ENCODE data around the gene AGPAT4.

- TF ChIP-seq CHD2 (IDR thresholded peaks at IDR 0.05; ENCODE audit: low read length, partially characterized antibody), result no peak
- TF ChIP-seq RAD21 (conservative IDR thresholded peaks at IDR 0.05 in 1 of 2, IDR thresholded peaks at IDR 0.05 in 1 of 2), result no peak
- TF ChIP-seq CTCF (IDR thresholded peaks at IDR 0.05), result no peak
- TF ChIP-seq REST (IDR thresholded peaks at IDR 0.05), result no peak
- TF ChIP-seq PHF8 (IDR thresholded peaks at IDR 0.05; ENCODE audit: borderline replicate concordance, low read depth), result no peak
- no peak for TF ChIP-seq JUNB (IDR thresholded peaks at IDR 0.05)
Measured at GRCh38 chr6:161151660-161152526, 122.0 kb downstream of the AGPAT4 start.

All from A549 (cell line).